ENCODE data around the gene GABRR3.

- peak; percentile 100 for TF ChIP-seq CTCF (IDR thresholded peaks at IDR 0.05; ENCODE audit: low read depth, low read length, poor library complexity, severe bottlenecking)
- TF ChIP-seq EZH2phosphoT487 (IDR thresholded peaks at IDR 0.05; ENCODE audit: borderline replicate concordance, low read length) = no peak
Measured at GRCh38 chr3:98039322-98040024, 4.4 kb upstream of the GABRR3 start.
